GM18508 (cell line): Measurements from ENCODE around the gene SPOP.
"Not testable (repeated sequence)": the region's sequence is repeated elsewhere in the genome, so short reads cannot be mapped to it uniquely, and the experiment has no call there.

ENCODE experiments used
- ATAC-seq: cut with Tn5 transposase; IDR thresholded peaks from one replicate; pipeline ENCODE4 v1.9.1; 2021; ENCODE audit warnings: moderate number of reproducible peaks; ENCODE audit not compliant: insufficient read depth, unreplicated experiment

The SPOP gene

DNA sequence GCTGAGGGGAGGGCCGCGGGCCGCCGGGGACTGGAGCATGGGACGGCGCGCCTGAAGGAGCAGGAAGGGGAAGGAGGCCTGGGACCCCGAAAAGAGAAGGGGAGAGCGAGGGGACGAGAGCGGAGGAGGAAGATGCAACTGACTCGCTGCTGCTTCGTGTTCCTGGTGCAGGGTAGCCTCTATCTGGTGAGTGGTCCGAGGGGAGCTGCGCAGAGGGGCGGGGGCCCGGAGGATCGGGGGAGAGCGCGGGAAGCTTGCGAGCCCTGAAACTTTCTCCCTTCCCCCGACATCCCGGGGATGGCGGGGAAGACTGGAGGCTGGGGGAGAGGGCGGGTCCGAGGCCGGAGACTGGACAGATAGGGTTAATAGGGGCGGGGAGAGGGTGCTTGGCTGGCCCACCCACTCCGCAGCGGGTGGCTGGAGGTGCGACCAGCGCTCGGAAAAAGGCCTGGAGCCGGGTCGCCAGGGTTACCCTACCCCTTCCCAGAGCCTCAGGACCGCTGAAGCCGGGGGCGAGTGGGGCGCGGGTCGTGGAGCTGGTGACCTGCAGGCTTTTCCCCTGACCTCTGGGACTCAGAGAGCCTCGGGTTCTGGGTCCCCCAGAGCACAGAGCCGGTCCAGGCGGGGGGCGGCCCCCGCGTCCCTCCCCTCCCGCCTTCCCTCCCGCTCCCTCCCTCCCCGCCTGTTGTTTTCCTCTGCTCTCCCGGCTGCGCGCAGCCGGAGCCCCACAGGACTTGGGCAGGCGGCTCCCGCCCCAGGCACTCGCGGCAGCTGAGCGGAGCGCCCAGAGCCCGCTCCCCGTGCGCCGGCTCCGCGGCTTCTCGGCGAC, 101.6 kb downstream of the SPOP start:
- ATAC-seq = no peak

DNA sequence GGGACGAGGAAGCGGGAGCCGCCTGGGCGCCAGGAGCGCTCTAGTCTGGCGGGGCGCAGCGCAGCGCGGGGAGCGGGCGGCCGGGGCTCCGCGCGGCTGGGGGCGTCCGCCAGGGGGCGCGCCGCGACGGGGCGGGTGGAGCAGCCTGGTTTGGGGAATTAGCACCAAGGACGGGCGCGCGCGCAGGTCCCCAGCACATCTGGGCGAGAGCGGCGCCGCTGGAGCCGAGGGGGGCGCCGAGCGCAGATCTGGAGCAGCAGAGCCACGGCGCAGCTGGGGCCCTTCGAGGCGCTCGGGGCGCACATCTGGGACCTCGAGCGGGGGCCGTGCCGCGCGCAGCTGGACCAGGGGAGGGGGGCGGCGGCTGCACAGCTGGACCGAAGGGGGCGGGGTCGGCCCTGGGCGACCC, 102.2 kb downstream of the SPOP start, which contains the start of gene NXPH3:
Gene NXPH3 (plus strand): TSS at position 193 of the 409 bp plus-strand sequence. CDS start 349 bp downstream, outside the sequence.
- ATAC-seq = no peak

DNA sequence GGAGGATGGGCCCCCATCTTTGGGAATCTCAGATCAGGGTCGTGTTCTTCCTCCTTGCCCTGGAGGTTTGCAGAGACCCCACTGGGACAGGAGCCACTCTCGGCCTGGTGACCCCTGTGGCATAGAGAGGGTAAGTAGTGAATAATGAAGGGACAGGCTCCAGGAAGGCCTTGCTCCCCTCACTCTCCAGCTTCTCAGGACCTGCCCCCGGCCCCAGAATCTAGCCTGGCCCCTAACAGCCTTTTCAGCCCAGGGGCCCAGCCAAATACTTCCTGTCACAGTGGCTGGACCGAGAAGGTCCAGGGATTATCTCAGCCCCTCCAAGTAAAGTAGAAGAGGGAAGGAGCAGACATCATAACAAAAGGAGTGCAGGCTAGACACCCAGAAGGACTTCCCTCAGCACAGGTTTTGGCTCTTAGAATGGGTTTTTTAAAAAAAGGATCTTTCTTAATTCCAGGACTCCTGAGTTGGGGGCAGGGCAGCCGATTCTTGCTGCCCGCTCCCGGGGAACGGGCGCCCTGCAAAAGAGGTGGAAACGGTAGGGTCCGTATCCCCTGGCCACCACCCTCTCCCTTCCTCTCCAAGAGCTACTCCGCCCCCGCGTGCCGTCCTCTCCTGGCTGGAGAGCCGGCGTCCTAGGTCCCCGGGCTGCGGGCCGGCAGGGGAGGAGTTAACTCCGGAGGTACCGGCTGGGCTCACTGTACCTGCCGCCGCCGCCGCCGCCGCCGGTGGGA, 102.8 kb downstream of the SPOP start:
- ATAC-seq = no peak

DNA sequence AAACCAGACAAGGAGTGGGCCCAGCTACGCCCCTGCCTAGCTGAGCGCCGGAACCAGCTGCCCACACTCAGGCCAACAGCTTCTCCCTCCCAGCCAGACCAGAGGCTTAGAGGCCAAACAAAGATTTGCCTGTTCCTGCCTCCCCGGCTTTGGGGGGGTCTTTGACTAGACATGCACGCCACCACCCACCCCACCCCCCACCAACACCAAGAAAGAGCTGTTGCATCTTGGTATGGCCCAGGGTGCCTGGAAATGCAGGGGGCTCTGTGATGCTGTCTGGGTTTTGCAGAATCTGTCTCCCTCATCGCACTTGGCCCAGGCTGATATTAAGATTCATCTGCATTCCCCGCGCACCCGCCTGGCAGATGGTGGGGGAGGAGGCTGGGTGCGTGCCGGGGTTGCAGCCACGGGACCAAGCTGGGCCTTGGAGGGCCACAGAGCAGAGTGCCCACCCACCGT, 103.5 kb downstream of the SPOP start:
- no peak for ATAC-seq

DNA sequence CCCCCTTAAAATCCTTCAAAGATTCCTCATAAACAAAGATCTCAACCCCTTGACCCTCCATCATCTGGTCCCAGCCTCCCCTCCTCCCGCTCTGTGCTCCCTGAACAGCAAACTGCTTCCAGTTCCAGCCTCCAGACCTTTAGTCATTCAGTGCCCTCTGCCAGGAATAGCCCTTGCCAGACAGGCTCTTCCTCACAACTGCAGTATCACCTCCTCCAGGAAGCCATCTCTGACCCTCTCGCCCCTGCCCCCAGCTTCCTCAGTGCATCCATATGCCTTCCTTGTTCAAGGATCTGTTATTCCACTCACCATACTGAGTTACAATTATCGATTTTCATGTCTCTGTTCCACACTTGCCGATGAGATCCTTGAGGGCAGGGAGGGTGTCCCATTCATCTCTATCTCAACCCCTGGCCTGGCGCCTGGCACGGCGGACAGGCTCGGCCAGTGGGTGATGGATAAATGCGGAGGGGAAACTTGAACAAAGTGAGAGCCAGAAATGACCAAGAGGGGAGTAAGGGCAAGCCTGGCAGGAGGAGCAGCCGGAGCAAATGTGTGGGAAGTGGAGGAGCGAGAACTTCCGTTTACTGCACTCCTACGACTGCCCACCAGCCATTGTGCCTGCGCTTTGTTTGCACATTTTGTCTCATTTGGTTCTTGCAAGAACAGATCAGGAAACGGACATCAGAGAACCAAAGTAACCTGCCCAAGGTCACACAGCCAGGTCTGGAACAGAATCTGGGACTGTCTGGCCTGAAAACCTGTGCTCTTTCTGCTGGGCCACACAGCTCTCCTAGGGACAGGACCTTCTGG, 104.2 kb downstream of the SPOP start:
- ATAC-seq = no peak

DNA sequence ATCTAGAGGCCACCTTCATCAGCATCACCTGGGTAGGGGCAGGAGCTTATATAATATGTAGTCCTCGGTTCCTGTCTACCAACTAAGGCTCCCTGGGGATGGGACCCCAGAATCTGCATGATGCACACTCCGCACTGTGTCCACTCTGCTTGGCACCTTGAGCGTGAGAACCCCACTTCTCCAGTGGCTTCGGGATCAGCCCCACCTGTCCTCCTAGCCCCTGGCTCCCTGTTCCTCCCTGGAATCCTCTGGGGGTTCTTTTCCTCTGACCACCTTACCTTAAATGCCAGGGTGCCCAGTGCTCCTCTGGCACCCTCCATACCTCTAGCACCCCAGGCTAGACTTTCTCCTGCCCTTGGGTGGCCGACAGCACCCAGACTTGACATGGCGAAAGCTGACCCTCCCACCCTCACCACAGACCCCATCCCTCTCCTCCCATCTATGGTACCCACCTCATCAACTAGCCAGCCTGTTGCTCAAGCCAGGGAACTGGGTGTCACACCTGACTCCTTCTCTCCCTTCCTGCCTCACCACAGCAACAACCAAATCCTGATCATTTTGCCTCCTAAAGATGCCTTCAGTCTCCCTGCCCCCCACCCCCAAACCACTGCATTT, 105.0 kb downstream of the SPOP start:
- ATAC-seq = no peak

DNA sequence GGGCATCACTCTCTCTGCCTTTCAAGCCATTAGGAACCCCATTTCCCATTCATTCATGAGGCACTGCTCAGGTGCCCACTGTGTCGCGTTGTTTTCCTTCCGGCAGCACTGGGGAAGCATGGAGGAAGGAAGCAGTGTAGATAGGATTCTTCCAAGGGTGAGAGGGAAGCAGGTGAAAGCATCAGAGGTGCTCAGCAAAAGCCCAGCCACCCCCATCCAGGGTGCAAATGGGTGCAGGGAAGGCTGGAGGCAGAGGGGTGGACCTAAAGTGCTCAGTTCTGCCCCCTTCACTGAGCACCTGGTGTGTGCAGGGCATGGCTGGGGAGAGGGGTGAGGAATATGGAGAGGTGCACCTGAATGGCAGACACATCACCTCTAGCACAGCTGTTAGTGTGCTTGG, 105.7 kb downstream of the SPOP start:
- no peak for ATAC-seq

DNA sequence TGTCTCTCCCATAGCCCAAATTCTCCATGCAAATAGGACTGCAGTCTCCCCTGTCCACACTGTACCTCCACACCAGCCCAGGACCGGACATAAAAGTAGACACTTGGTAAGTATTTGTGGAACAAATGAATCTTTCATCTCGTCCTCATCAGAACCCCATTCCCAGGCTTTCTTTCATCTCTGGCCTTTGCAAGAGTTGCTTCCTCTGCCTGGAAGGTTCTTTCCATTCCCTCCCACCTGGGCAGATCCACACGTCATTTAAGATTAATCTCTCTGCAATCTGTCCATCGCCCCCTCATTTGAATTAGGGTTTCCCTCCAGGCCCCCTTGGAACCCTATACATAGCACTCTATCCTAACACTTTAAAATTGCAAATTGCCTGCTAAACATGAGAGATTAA, 106.1 kb downstream of the SPOP start:
- ATAC-seq = no peak

DNA sequence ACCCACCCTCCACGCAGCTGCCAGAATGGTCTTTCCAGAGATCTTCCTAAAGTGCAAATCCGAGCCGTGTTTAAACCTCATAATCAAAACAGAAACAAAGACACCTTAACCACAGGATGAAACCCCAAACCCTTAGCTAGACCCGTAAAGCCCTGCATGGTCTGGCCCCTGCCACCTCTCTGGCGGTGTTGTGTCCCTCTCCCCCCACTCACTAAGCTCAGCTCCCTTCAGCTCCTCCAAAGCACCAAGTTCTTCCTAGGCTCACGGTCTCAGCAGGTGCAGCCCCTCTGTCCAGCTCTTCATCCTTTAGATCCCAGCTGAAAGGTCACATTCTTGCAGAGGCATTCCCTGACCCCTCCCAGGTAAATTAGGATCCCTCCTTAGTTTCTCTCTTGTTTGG, 106.6 kb downstream of the SPOP start:
- ATAC-seq = no peak

DNA sequence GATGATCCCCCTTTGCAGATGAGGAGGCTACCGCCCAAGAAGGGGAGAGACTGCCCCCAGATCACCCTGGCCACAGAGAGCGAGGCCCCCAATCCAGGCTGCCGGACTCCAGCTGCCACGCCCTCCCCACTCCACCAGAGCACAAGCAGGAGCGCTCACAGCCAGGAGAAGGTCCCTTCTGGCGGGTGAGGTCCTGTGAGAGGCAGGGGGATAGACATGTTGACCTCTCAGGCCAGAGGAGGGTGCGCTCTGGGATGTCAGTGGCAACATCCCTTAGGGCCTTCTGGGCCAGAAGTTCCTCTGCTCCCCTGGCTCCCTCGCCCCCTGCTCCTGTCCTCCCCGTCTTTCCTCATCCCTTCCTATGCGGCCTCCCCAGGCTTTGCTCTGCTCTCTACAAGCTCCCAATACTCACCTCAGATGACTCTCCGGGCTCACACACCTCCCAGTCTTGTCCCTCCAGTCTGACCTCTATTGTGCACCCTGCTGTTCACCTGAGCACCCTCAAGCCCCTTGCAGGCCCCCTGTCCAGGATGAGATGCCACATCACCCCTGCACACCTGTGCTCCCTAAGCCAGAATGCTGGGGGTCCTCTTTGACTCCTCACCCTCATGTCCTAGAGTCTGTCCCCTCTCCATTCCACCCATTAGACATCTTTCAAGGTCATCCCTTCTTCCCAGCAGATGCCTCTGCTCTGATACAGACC, 107.2 kb downstream of the SPOP start:
- ATAC-seq = no peak

DNA sequence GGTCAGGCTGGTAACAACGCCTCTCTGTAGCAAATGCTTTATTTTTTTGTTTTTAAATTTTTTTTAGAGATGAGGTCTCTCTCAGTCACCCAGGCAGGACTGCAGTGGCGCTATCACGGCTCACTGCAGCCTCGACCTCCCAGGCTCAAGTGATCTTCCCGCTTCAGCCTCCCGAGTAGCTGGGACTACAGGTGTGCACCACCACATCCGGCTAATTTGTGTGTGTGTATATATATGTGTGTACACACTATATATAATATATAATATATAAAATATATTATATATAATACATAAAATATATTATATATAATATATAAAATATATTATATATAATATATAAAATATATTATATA, 109.2 kb downstream of the SPOP start:
- ATAC-seq = not testable (repeated sequence)

DNA sequence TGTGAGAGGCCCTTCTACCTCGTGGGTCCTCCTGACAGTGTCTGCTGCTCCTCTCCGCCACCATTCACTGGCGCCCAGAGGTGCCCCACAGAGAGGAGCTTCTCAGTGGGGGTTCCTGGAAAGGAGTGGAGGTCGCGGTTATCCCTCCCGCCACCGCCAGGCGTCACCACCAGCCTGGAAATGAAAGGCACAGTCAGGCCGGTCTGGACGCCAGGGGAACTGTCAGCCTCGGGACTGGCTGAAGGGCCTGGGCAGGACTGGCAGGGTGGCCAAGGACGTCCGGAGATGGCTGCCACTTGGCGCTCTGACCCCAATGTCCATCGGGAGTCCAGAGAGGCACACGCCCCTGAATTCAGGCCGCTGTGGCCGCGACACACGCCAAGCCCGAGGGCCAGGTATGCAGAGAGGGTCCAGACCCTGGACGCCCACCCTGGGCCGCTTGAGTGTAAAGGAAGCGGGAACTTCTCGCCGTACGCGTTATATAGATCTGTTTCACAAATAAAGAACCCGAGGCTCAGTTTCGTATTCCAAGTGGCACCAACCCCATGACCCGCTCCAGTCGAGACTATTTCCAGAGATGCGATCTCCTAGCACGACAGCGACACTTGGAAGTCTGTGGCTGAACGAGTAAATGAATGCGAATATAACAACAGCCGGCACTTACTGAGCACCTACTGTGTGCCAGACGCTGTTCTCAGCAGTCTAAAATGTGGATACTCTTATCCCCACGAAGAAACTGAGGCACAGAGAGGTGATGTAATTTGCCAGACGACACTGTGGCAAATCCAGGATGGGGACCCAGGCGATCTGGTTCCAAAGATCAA, 109.8 kb downstream of the SPOP start:
- no peak for ATAC-seq

DNA sequence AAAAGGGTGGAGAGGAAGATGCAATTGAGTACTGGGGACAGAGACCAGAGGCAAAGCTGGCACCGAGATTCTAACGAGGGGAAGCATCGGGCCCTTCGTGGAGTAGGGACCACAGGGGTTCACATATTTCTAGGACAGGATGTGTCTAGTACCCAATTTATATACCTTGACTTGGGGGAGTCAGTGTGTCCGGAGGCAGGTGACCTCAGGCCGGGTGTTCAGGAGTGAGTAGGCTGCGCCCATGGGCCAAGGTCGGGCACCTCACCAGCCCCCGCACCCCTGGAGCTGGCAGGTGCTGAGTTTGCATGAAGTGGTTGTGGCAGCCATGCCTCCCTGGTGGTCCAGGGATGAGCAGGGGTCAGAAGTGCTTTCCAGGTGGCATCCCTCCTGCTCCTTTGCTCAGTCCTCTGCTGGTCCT, 110.8 kb downstream of the SPOP start:
- no peak for ATAC-seq

DNA sequence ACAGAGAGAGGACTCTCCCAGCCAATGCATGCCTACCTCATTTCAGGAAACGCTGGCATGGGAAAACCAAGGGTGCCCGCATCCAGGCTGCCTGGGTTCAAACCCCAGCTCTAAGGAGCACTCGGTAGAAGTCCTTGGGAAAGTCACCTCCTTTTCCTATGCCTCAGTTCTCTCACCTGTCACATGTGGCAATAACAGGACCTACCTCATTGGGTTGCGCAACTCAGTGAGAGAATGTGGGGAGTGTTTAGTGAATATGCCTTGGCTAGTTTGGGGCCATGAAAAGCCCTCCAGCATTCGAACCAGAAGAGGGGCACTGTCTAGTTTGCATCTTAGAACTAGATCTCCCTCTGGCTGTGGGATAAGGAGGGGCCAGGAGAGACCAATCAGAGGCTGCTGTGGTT, 111.2 kb downstream of the SPOP start:
- ATAC-seq = no peak

DNA sequence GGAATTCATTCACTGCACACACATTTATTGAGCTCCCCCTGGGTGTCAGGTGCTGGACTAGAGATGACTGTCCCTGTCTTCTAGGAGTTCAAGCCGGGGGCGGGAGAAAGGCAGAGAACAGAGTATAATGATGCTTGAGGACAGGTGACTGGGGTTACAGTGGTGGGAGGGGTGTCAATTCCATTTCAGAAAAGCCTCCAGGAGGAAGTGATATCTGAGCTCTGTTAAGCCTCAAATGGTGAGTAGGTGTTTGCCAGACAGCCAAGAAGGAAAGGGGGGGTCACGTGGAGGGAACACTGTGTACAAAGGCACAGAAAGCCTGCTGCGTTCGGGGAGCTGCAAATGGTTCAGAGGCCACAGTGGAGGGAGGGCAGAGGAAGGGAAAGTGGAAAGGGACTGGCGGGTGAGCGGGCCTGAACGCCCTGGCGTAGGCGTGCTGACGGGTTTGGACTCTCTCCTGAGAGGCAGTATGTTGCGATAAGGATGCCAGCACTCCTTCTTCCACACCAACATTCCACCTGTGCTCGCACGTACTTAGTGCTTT, 111.9 kb downstream of the SPOP start:
- ATAC-seq = no peak

DNA sequence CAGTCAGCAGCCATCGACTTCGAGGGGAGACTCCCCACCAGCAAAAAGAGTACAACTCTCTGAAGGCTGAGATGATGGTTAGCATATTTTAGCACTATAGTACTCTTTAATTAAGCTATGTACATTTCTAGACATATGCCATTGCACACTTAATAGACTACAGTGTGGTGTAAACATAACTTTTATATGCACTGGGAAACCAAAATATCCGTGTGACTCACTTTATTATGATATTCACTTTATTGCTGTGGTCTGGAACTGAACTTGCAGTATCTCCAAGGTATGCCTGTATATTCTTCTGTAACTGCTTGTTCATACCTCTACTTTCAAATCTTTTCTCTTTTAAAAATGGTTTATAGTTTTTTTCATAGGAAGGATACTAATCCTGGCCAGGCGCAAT, 113.3 kb downstream of the SPOP start:
- ATAC-seq = no peak

DNA sequence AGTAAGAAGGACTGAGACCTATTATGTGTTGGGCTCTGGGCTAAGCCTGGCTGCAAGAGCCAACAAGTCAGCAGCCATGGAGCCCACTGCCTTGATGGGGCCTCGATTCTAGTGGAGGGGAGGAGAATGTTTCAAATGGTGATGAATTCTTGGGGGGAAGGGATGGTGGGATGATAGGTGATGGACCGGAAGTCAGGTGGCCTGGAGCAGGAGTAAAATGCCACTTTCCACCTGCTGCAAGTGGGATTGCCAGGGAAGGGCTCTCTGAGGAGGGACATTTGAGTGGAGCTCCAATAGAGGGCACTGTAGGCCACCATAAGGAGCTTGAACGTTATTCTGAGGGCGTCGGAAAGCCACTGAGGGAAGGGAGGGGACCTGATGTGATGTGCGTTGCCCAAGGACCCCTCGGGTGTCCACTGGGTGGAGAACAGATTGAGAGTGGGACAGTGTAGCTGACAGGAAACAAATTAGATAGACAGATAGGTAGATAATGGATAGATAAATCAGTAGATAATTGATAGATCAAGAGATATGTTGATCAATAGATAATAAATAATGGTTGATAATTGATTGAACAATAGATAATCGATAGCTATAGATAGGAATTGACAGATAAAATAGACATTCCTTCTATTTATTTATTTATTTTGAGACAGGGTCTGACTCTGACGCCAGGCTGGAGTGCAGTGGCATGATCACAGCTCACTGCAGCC, 120.4 kb downstream of the SPOP start:
- ATAC-seq = no peak
